ENCODE data around the gene PCARE.

Gene PCARE

DNA sequence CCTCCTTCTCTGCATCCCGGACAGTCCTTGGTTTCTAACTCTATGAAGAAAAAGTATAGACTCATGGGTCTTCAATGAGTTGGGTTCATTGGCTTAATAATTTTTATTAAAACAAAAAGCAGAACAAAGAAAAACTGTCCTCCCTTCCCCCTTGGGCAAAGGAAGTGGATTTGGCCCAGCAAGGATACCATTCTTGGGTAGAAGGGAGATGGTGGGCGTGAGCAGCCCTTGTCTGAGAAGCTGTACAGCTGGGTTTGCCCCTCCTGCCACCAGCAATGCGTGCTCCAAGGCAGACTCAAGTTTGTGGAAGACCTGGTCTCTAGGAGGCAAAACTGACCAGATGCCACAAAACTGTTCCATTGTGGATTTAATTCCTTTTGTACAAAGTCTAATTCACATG is 12.7 kb downstream of the PCARE start:
- DNase-seq, result no peak

GRCh38 chr2:29061176-29061575 is 13.1 kb downstream of the PCARE start:
- DNase-seq, result no peak

GRCh38 chr2:29060441-29060840 is 13.9 kb downstream of the PCARE start:
- DNase-seq, result no peak

- no peak for DNase-seq
These were observed 14.7 kb downstream of the PCARE start for GRCh38 chr2:29059624-29060023.

DNA sequence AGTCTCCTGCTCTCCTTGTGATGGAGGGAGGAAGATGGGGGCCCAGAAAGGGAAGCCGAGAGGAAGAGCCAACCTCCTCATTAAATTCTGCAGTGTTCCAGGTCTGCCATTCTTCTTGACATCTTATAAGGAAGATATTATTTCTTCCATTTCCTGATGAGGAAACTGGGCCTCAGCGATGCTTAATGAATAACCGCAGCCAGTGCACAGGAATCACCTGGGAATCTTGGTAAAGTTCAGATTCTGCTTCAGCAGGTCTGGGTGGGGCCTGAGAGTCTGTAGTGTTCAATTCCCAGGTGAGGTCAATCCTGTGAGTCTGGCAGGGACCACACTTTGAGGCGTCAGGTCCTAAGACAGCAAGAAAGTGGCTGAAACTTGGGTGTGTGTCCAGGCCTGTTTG is 17.3 kb downstream of the PCARE start:
- DNase-seq, result no peak

DNA sequence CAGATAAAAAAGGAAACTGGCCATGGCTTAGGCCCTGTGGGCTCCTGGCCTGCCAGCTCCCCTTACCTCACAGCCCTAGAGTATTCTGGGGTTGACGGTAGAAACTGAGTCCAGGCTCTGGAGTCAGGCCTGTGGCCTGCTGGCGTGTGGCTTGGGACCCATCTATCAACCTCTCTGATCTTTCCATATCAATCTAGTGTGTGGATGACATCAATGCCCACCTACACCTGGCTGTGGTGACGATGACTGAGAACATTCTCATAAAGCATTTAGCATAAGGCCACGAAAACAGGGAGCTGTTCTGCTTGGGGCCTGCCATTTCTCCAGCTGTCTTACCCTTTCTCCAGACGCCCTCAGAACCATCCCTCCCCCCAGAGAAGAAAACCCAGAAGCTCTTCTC is 17.9 kb downstream of the PCARE start:
- DNase-seq, result no peak

DNA sequence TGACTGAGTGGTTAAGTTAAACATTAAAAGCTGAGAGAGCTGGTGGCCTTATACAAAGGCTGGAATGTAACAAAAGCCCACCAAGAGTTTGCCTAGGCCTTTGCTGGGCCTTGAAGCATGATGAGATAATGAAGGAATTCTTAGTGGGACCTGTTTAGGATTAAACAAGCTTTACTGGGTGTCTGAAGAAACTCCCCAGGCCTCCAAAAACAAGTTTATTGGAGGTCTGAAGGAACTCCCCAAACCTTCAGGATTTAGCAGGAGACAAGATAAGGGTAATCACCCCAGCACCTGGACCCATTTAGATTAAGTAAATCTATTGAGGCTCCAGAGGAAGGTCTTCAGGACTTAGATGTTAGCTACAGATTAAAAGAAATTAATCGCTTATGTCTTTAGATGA is 18.7 kb downstream of the PCARE start:
- DNase-seq, result no peak

GRCh38 chr2:29054430-29054829 is 19.9 kb downstream of the PCARE start:
- DNase-seq, result no peak

GRCh38 chr2:29053670-29054400 is 20.5 kb downstream of the PCARE start:
- no peak for DNase-seq

GRCh38 chr2:29053223-29053622 is 21.1 kb downstream of the PCARE start:
- no peak for DNase-seq

DNA sequence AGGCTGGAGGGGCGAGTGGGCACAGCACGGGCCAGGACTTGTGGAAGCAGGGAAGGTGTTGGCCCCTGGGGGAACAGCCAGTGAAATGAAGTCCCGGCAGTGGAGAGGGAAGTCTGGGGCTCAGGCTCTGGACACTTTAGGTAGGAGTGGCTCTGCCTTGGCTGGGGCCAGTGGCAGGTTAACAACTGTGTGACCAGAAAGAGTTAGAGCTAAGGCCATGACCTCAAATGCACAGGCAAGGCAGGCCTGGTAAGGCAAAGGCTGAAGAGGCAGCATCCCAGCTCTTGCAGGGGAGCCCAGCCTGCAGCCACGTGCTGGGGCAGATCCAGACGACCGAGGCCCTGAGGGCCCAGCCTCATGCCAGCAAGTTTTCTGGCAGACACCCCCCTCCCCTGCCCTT is 21.5 kb downstream of the PCARE start:
- no peak for DNase-seq

GRCh38 chr2:29051730-29052129 is 22.6 kb downstream of the PCARE start:
- DNase-seq, result no peak

GRCh38 chr2:29050591-29050990 is 23.7 kb downstream of the PCARE start:
- no peak for DNase-seq

- no peak for DNase-seq
These were observed 27.1 kb downstream of the PCARE start for GRCh38 chr2:29047083-29047845.

- no peak for DNase-seq
These were observed 28.0 kb downstream of the PCARE start for GRCh38 chr2:29046321-29046720.

DNA sequence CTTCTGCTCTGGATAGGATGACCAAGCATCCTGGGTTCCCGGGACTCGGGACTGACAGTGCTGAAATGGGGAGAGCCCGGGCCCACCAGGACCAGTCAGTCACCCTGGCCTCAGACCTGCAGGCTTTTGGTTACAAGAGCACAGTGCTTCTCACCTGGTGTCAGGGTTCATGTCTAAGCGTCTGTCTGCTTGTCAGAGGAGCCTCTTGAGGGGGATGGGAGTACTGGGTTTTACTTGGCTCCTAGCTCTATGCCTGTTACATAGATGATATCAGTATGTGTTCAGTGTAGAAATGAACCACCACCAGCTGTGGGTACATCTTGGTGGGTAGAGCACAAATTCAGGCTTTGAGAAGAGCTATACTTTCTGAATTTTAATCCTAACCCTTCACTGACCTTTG is 29.9 kb downstream of the PCARE start:
- DNase-seq, result no peak

GRCh38 chr2:29042561-29043075 is 31.7 kb downstream of the PCARE start:
- DNase-seq, result no peak

- DNase-seq, result no peak
These were observed 33.1 kb downstream of the PCARE start for GRCh38 chr2:29041161-29041660.

- DNase-seq, result no peak
These were observed 33.8 kb downstream of the PCARE start for GRCh38 chr2:29040552-29040951.

GRCh38 chr2:29039718-29040480 is 34.4 kb downstream of the PCARE start:
- no peak for DNase-seq

GRCh38 chr2:29035016-29035745 is 39.1 kb downstream of the PCARE start:
- no peak for DNase-seq

GRCh38 chr2:29033656-29034055 is 40.7 kb downstream of the PCARE start:
- no peak for DNase-seq

GRCh38 chr2:29033172-29033571 is 41.2 kb downstream of the PCARE start:
- no peak for DNase-seq
